Thyroid gland (tissue), 4 donors: ENCODE results near the gene USP24.

Source experiments
- CTCF ChIP-seq, 6 experiments: fragments of 200-600 bp in 3 of 6; fragments of 450-650 bp in 3 of 6; sonication (generic) in 3 of 6; IDR thresholded peaks; one replicate each; pipeline ENCODE4 v1.5.1; 2016 to 2019; ENCODE audit warnings: antibody characterized with exemption in 6 of 6, mild to moderate bottlenecking in 2 of 6, inconsistent platforms in 1 of 6, moderate library complexity in 1 of 6
- POLR2A ChIP-seq, 2 donors: fragments of 450-650 bp; IDR thresholded peaks; one replicate each; pipeline ENCODE4 v1.6.1; 2017; ENCODE audit warnings: antibody characterized with exemption in 2 of 2, mild to moderate bottlenecking in 2 of 2, moderate library complexity in 1 of 2

GRCh38 chr1:55231745-55232144 is 16.6 kb upstream of the USP24 start:
- TF ChIP-seq CTCF (IDR thresholded peaks at IDR 0.05) (no peak), POLR2A (IDR thresholded peaks at IDR 0.05) (no peak)
